Brain microvascular endothelial cell (primary cell): ENCODE data around the gene UBE3B.

Source experiments
- DNase-seq: peaks from one replicate; pipeline ENCODE4 v3.0.0-alpha.2; 2020
- H3K27ac ChIP-seq: fragments of 250-450 bp; sonication (Bioruptor Pico); 2 replicates; pipeline ENCODE4 v1.5.1; 2020; ENCODE audit warnings: mild to moderate bottlenecking, moderate library complexity
- H3K27me3 ChIP-seq: fragments of 250-450 bp; sonication (Bioruptor Pico); replicated peaks from 2 replicates; pipeline ENCODE4 v1.5.1; 2020; ENCODE audit warnings: mild to moderate bottlenecking
- H3K36me3 ChIP-seq: fragments of 250-450 bp; sonication (Bioruptor Pico); replicated peaks from 2 replicates; pipeline ENCODE4 v1.5.1; 2020; ENCODE audit warnings: mild to moderate bottlenecking
- H3K4me3 ChIP-seq: 2 replicates; pipeline ENCODE4 v1.5.1; 2011; ENCODE audit warnings: low read depth, mild to moderate bottlenecking, control low read depth, low read length, moderate library complexity
- CTCF ChIP-seq: IDR thresholded peaks from 2 replicates; pipeline ENCODE4 v1.5.1; 2011; ENCODE audit warnings: low read depth, mild to moderate bottlenecking, moderate library complexity, low read length, control low read depth, inconsistent platforms; ENCODE audit errors: missing control alignments
- in situ Hi-C: cut with HindIII; loops from 2 replicates; pipeline ENCODE4 v1.10.0; 2017; ENCODE audit warnings: low sequenced_read_pairs, low pct_ligation_motif_present

The UBE3B gene

GRCh38 chr12:109518820-109519665 lies 41.6 kb downstream of the UBE3B start:
- H3K27me3 ChIP-seq, result no peaks in the 10 kb centered on the region
- in situ Hi-C loops, result no loop called here
- peaks cover 36% of the 10 kb centered on the region for H3K36me3 ChIP-seq
- H3K27ac ChIP-seq, result peak overlapping the region; percentile 67
- no peak overlapping the region for H3K4me3 ChIP-seq
- TF ChIP-seq CTCF, result peak; percentile 96
- DNase-seq, result peak; percentile 74

GRCh38 chr12:109519787-109520186 lies 42.4 kb downstream of the UBE3B start:
- DNase-seq, result no peak
- no peaks in the 10 kb centered on the region for H3K27me3 ChIP-seq
- H3K27ac ChIP-seq, result peak overlapping the region; percentile 67
- H3K4me3 ChIP-seq, result no peak overlapping the region
- TF ChIP-seq CTCF, result no peak
- peaks cover 38% of the 10 kb centered on the region for H3K36me3 ChIP-seq
- in situ Hi-C loops, result no loop called here

- DNase-seq, result no peak
- TF ChIP-seq CTCF, result no peak
- no peak overlapping the region for H3K4me3 ChIP-seq
- no peaks in the 10 kb centered on the region for H3K27me3 ChIP-seq
- peaks cover 39% of the 10 kb centered on the region for H3K36me3 ChIP-seq
- no peak overlapping the region for H3K27ac ChIP-seq
- in situ Hi-C loops, result no loop called here
These were observed 44.4 kb downstream of the UBE3B start for GRCh38 chr12:109521831-109522230.

- TF ChIP-seq CTCF, result no peak
- in situ Hi-C loops, result no loop called here
- H3K36me3 ChIP-seq, result peaks cover 34% of the 10 kb centered on the region
- H3K4me3 ChIP-seq, result no peak overlapping the region
- DNase-seq, result no peak
- no peaks in the 10 kb centered on the region for H3K27me3 ChIP-seq
- H3K27ac ChIP-seq, result no peak overlapping the region
These were observed 45.6 kb downstream of the UBE3B start for GRCh38 chr12:109523071-109523470.

- no peak overlapping the region for H3K4me3 ChIP-seq
- no peak for DNase-seq
- in situ Hi-C loops, result no loop called here
- no peak overlapping the region for H3K27ac ChIP-seq
- no peaks in the 10 kb centered on the region for H3K27me3 ChIP-seq
- no peak for TF ChIP-seq CTCF
- peaks cover 34% of the 10 kb centered on the region for H3K36me3 ChIP-seq
These were observed 46.1 kb downstream of the UBE3B start for GRCh38 chr12:109523504-109523903.
